ENCODE data around the gene KIAA1328.
"Not testable (repeated sequence)": the region's sequence is repeated elsewhere in the genome, so short reads cannot be mapped to it uniquely, and the experiment has no call there.

The KIAA1328 gene

DNA sequence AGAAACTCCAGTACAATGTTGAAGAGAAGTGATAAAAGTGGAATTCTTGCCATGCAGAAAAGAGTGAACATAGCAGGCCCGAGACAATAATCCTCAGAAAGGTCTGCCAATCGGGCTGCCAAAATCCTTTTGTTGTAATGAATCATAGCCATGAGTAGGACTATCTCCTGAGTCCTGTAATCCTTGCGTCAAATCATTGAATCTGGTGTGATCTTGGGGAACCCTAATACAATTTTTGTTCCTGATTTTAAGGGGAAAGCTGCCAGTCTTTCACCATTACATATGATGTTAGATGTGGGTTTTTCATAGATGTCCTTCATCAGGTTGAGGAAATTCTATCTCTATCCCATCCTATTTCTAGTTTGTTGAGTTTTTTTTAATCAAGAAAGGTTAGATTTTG is 2.4 kb upstream of the KIAA1328 start:
- no peak for FAIRE-seq

DNA sequence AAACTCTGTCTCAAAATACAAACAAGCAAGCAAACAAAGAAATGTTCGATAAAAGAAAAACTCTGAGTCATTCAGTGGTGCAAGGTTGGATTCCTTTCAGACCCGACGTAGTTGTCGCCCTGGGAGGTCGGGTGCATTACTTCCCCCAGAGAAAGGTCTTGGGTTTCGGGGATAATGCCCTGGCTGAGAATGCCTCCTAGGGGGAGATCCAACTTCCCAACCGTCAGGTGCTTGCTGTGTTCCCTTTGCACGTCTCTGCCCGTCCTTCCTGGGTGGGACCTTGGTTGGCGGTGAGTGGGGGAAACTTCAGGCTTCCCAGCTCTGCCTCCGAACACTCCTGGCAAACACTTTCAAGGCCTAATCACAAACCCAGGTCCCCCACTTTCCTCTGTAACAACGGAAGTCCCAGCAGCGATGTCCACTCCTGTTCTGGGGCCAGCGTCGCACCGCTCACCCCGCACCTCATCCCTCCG is 734 bp upstream of the KIAA1328 start:
- no peak for FAIRE-seq

GRCh38 chr18:36829362-36830157 is 633 bp downstream of the KIAA1328 start:
- no peak for FAIRE-seq

GRCh38 chr18:36830158-36830495 is 1.2 kb downstream of the KIAA1328 start:
- no peak for FAIRE-seq

- no peak for FAIRE-seq
Observed at GRCh38 chr18:36831139-36831538, 2.2 kb downstream of the KIAA1328 start.

GRCh38 chr18:36833120-36833519 is 4.2 kb downstream of the KIAA1328 start:
- FAIRE-seq: no peak

- no peak for FAIRE-seq
Observed at GRCh38 chr18:36835927-36836326, 7.0 kb downstream of the KIAA1328 start.

DNA sequence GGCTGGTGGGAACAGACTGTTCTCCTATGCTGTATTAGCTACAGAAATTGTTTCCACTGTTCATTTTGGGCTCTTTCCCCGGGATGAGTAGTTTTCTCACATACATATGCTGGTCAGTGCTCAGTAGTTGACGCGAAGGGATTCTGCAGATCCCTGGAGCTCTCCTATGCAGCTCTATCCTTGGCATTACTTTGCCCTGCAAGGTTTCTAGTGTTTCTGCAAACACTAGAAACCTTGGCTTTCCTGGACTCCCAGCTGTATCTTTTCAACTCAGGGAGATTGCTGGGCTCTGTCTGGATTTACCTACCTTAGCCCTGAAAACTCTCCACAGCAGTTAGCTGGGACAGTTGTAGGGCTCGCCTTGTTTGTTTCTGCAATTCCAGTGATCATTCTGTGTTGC is 10.9 kb downstream of the KIAA1328 start:
- FAIRE-seq: no peak

DNA sequence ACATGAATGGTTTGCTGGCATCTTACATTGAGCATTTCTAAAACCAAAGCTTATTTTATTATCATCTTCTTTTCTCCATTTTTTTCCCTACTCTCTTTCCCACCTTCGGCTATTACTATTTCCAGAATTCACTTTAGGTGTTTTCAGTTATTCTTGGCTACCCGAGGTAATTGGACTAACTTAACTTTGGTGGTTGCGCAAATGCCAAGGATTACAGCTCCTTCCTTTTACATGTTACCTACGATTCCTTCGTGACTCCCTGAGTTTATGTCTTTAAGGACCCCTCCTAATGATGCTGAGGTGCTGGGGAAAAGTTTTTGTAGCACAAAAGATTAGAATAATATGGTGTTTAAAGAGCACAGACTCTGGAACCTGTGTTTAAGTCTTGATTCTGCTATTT is 14.3 kb downstream of the KIAA1328 start:
- no peak for FAIRE-seq

DNA sequence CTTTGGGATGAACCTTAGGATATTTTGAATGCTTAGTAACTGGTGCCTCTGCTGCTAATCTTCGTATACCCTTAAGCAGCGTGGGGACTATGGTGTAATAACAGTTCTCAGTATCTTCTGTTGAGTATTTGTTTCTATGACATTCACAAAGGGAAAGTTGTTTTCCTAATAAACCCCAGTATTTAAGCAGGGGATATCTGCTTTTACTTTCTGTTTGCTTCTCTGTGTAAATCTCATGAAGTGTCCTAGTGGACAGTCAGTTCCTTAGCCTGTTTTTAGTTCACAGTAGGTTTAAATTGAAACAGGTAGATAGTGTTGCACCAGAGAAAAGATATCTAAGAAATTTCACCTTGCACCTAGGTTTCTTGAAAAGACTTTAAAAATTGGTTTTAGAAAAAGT is 14.9 kb downstream of the KIAA1328 start:
- peak; percentile 85 for FAIRE-seq

- FAIRE-seq: peak; percentile 73
Observed at GRCh38 chr18:36848609-36849008, 19.7 kb downstream of the KIAA1328 start.

GRCh38 chr18:36849288-36850006 is 20.5 kb downstream of the KIAA1328 start:
- FAIRE-seq: no peak

DNA sequence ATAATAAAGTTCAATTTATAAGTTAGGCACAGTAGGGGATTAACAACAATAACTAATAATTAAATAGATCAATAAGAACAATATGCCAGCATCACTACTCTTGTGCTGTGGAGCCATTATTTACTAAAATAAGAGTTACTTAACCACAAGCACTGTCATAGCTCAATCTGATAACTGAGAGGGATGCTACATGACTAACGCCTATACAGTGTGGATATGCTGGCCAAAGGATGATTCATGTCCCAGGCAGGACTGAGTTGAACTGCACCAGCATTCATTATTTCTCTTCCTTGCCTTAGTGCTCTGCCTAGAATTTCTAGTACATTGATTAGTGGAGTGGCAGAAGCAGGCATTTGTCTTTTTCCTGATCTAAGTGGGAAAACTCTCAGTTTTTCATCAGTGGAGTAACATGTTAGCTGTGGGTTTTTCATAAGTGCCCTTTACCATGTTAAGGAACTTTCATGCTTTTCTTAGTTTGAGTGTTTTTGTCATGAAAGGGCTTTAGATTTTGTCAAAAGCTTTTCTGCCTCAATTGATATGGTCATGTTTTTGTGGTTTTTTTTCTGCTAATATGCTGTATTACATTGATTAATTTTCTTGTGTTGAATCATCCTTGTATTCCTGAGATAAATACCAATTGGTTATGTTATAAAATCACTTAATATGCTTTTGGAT is 21.7 kb downstream of the KIAA1328 start:
- FAIRE-seq: no peak

DNA sequence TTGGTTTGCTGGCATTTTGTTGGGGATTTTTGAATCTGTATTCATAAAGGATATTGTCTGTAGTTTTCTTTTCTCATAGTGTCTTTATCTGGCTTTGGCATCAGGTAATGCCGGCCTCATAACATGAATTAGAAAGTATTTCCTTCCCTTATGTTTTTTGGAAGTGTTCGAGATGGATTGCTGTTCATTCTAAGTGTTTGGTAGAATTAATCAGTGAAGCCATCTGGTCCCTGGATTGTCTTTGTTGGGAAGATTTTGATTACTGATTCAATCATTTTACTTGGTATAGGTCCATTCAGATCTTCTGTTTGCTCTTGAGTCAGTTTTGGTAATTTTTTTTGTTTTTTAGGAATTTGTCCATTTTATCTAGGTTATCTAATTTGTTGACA is 22.3 kb downstream of the KIAA1328 start:
- FAIRE-seq: no peak

DNA sequence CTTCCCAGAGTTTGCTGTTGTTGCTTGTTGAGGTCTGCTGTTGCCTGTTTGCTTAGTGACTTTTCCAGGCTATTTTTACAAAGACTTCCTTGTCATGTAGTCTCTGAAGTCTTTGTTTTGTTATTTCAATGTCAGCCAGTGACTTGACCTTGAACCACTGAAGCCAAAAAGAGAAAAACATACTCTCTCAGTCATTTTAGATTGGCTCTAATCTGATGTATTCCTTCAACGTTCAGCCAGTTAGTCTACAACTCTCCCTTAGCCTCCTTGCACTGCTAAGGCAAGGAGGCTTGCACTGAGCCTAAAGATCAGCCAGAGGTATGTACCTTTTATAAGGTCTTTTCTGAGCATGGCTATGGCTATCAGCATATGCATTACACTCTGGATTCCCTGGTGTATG is 27.9 kb downstream of the KIAA1328 start:
- no peak for FAIRE-seq

DNA sequence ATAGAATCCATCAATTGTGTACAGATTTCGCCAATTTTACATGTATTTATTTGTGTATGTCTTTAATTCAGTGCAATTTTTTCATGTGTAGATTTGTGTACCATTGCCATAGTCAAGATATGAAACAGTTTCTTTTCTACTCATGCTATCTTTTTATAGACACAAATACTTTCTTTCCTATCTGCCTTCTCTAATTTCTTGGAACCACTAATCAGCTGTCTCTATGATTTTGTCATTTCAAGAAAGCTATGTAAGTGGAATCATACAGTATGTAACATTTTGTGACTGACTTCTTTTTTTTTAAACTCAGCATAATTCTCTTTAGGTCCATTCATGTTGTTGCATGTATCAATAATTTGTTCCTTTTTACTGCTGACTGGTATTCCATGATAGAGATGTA is 33.3 kb downstream of the KIAA1328 start:
- FAIRE-seq: no peak

- no peak for FAIRE-seq
Observed at GRCh38 chr18:36867056-36867455, 38.1 kb downstream of the KIAA1328 start.

GRCh38 chr18:36871801-36872200 is 42.9 kb downstream of the KIAA1328 start:
- FAIRE-seq: no peak

GRCh38 chr18:36872329-36872728 is 43.4 kb downstream of the KIAA1328 start:
- FAIRE-seq: no peak

DNA sequence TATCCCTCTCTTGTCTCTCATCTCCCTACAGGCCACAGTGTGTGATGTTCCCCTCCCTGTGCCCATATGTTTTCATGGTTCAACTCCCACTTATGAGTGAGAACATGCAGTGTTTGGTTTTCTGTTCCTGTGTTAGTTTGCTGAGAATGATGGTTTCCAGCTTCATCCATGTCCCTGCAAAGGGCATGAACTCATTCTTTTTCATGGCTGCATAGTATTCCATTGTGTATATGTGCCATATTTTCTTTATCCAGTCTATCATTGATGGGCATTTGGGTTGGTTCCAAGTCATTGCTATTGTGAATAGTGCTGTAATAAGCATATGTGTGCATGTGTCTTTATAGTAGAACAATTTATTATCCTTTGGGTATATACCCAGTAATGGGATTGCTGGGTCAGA is 44.9 kb downstream of the KIAA1328 start:
- not testable (repeated sequence) for FAIRE-seq

DNA sequence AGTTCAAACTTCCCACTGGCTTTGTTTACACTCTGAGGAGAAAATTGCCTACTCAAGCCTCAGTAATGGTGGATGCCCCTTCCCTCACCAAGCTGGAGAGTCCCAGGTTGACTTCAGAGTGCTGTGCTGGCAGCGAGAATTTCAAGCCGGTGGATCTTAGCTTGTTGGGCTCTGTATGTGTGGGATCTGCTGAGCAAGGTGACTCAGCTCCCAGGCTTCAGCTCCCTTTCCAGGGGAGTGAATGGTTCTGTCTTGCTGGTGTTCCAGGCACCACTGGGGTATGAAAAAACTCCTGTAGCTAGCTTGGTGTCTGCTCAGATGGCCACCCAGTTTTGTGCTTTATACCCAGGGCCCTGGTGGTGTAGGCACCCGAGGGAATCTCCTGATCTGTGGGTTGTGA is 50.9 kb downstream of the KIAA1328 start:
- FAIRE-seq: not testable (repeated sequence)

- no peak for FAIRE-seq
Observed at GRCh38 chr18:36885981-36886380, 57.1 kb downstream of the KIAA1328 start.

- no peak for FAIRE-seq
Observed at GRCh38 chr18:36887114-36887513, 58.2 kb downstream of the KIAA1328 start.

DNA sequence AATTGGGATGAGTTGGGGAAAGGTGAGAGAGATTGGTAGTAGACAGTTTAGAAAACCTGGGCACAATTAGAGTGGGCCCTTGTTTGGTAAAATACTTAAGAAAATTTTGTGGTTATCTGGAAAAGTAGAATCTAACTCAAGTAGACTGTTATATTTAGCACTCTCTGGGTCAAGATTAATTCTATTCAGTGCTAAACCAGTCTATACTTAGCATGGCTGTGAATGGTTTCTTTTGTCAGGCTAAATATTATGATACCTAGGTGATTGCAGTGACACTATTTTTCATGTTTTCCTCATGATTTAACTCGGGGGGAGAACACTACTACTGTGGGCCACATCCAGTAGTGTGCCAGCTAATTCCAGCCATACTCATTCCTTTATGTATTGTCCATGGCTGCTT is 58.9 kb downstream of the KIAA1328 start:
- no peak for FAIRE-seq

All from A204.1 (cell line).